Testis (tissue), 2 donors: Measurements from ENCODE around the gene PSMB2.

ENCODE experiments used
- POLR2A ChIP-seq: fragments of 450-650 bp; IDR thresholded peaks from one replicate; pipeline ENCODE4 v1.6.1; 2017; ENCODE audit warnings: antibody characterized with exemption, mild to moderate bottlenecking, moderate library complexity
- TF ChIP-seq, protein P1 (sequence below), 3 experiments: fragments of 450-650 bp in 2 of 3; fragments of 200-600 bp in 1 of 3; sonication (generic) in 1 of 3; IDR thresholded peaks; one replicate each; pipeline ENCODE4 v1.5.1; 2016 to 2019; ENCODE audit warnings: antibody characterized with exemption in 3 of 3, mild to moderate bottlenecking in 2 of 3, moderate library complexity in 1 of 3

DNA sequence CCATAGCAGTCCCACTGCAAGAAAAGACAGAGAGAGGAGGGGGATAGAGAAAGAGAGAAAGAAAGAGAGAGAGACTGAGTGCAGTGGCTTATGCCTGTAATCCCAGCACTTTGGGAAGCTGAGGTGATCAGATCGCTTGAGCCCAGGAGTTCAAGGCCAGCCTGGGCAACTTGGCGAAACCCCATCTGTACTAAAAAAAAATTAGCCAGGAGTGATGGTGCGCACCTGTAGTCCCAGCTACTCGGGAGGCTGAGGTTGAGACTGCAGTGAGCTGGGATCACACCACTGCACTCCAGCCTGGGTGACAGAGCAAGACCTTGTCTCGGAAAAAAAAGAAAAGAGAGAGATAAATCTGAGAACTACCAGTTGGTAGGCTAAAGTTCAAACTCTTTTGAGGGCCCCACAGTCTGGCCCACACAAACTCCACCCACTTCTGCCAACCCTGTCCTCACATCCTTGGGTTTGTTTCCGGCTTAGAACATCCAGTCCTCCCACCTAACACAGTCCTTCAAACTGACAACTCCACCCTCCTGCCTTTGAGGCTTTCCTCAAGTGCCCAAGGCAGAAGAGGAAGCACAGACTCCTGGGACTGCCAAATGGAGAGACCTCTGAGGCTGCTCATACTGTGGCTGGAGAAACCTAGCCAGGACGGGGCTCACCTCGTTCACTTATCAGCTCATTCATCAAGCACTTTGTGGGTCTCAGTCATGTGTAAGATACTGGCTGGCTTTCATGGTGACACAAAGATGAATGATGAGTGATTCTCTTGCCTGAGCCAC is 48.1 kb downstream of the PSMB2 start:
- TF ChIP-seq, protein P1, sequence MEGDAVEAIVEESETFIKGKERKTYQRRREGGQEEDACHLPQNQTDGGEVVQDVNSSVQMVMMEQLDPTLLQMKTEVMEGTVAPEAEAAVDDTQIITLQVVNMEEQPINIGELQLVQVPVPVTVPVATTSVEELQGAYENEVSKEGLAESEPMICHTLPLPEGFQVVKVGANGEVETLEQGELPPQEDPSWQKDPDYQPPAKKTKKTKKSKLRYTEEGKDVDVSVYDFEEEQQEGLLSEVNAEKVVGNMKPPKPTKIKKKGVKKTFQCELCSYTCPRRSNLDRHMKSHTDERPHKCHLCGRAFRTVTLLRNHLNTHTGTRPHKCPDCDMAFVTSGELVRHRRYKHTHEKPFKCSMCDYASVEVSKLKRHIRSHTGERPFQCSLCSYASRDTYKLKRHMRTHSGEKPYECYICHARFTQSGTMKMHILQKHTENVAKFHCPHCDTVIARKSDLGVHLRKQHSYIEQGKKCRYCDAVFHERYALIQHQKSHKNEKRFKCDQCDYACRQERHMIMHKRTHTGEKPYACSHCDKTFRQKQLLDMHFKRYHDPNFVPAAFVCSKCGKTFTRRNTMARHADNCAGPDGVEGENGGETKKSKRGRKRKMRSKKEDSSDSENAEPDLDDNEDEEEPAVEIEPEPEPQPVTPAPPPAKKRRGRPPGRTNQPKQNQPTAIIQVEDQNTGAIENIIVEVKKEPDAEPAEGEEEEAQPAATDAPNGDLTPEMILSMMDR (IDR thresholded peaks at IDR 0.05), result no peak
- TF ChIP-seq POLR2A, result no peak
